GM18861 (cell line): Measurements from ENCODE around the gene DQX1.
A peak's percentile ranks its signal among the peaks of the same experiment; 100 is the strongest.

Experiments used
- ATAC-seq: cut with Tn5 transposase; IDR thresholded peaks from one replicate; pipeline ENCODE4 v1.9.1; 2021; ENCODE audit not compliant: unreplicated experiment

DQX1 gene

GRCh38 chr2:74512744-74513604 is 13.1 kb downstream of the DQX1 start:
- ATAC-seq: no peak

- ATAC-seq: no peak
Measured at GRCh38 chr2:74511104-74511989, 14.7 kb downstream of the DQX1 start.

- no peak for ATAC-seq
Measured at GRCh38 chr2:74510272-74510671, 15.8 kb downstream of the DQX1 start.

GRCh38 chr2:74507926-74508520 is 18.0 kb downstream of the DQX1 start:
- peak; percentile 3 for ATAC-seq

GRCh38 chr2:74507145-74507925 is 18.7 kb downstream of the DQX1 start, which contains the start of gene PCGF1:
TSS of gene PCGF1 (minus strand) at chr2:74507695. CDS start at chr2:74507668, 27 bp downstream.
- peak; percentile 80 for ATAC-seq

- ATAC-seq: no peak
Measured at GRCh38 chr2:74505448-74506246, 20.4 kb downstream of the DQX1 start.

- no peak for ATAC-seq
Measured at GRCh38 chr2:74504591-74504990, 21.4 kb downstream of the DQX1 start.

GRCh38 chr2:74503506-74504475 is 22.2 kb downstream of the DQX1 start:
- ATAC-seq: no peak

GRCh38 chr2:74502720-74503505 is 23.1 kb downstream of the DQX1 start:
- ATAC-seq: peak; percentile 45

- no peak for ATAC-seq
Measured at GRCh38 chr2:74502147-74502719, 23.8 kb downstream of the DQX1 start.

- no peak for ATAC-seq
Measured at GRCh38 chr2:74501335-74502071, 24.5 kb downstream of the DQX1 start.

GRCh38 chr2:74500578-74500946 is 25.5 kb downstream of the DQX1 start:
- no peak for ATAC-seq

GRCh38 chr2:74499940-74500577 is 26.0 kb downstream of the DQX1 start:
- ATAC-seq: no peak

- ATAC-seq: no peak
Measured at GRCh38 chr2:74499267-74499939, 26.6 kb downstream of the DQX1 start, which contains the start of gene LBX2. TSS of gene LBX2 (minus strand) at chr2:74499603. CDS start at chr2:74499537, 66 bp downstream.

GRCh38 chr2:74498500-74499266 is 27.3 kb downstream of the DQX1 start:
- no peak for ATAC-seq
